HG02840 (cell line): Measurements from ENCODE around the gene TPPP3.

Experiments
- ATAC-seq: cut with Tn5 transposase; IDR thresholded peaks from one replicate; pipeline ENCODE4 v1.9.1; 2021; ENCODE audit warnings: mild to moderate bottlenecking, moderate library complexity, moderate number of reproducible peaks; ENCODE audit not compliant: unreplicated experiment, low FRiP score

TPPP3 gene

GRCh38 chr16:67393111-67393787 lies at the start of gene TPPP3:
TSS of gene TPPP3 (minus strand) at chr16:67393498. CDS start at chr16:67391111, 2,387 bp downstream.
- no peak for ATAC-seq

DNA sequence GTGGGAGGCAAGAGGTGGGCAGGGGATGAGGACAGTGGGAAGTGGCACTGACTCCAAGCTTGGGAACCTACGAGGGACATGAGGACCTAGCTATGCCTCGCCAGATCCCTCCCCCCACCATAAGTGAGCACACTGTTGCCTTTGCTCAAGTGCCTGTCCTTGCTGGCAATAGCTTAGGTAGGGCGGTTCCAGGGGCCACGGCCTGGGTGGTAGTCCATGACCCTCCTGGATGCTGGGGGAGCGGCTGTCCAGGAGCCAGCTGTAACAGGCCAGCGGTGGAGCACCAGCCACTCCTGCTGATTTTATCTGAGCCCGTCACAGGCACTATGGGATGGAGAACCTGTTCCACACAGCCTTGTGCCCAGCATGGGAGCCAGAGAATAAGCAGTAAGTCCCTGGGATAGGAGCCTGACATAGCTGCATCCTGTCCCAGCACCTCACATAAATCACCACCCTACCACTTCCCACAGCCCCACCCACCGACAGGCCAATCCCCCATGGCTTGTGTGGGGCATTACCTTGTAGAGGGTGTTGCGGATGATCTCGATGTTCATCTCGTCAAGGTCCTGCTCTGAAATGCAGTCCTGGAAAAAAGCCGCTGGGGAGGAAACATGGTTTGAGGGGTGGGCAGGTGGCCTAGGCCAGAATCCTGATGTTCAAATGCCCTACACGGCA lies 49.4 kb upstream of the TPPP3 start:
- ATAC-seq, result no peak

DNA sequence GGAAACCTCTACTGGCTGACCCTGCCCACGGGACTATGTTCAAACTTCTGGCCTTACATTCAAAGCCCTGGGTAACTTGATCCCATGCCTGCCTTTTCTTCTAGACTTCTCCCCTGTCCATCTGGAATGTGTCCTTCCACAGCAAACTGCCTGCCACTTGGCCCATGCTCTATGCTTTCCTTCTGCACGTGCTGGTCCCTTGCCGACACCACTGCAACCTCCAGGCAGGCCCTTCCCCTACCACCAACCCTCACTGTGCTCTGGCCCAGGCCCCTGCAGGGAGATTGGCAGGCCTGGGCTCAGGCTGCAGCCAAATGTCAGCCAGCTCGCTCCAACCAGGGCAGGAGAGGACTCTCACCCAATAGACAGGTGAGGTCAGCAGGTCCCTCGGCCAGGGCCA lies 48.6 kb upstream of the TPPP3 start:
- ATAC-seq, result no peak

- ATAC-seq, result no peak
These were observed 48.0 kb upstream of the TPPP3 start for GRCh38 chr16:67441271-67441753.

GRCh38 chr16:67438824-67439393 lies 45.6 kb upstream of the TPPP3 start:
- ATAC-seq, result no peak

- ATAC-seq, result no peak
These were observed 44.9 kb upstream of the TPPP3 start for GRCh38 chr16:67438098-67438791.

DNA sequence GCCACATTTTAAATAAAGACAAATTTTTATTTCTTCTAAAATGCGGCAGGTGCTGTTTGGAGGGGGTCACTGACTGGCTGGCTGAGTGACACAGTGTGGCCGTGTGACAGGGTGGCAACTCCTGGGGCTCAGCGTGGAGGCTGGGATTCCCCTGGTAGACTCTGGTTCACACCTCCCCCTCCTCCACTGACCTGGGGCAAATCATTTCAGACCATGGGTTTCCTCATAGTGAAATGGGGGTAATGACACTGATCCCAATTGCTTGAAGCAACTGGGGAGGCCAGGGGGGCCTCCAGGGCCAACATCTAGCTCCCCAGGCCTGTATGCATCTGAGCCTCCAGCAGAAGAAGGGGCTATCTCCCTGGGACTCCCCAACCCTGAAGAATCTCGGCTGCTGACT lies 44.2 kb upstream of the TPPP3 start:
- ATAC-seq, result no peak

DNA sequence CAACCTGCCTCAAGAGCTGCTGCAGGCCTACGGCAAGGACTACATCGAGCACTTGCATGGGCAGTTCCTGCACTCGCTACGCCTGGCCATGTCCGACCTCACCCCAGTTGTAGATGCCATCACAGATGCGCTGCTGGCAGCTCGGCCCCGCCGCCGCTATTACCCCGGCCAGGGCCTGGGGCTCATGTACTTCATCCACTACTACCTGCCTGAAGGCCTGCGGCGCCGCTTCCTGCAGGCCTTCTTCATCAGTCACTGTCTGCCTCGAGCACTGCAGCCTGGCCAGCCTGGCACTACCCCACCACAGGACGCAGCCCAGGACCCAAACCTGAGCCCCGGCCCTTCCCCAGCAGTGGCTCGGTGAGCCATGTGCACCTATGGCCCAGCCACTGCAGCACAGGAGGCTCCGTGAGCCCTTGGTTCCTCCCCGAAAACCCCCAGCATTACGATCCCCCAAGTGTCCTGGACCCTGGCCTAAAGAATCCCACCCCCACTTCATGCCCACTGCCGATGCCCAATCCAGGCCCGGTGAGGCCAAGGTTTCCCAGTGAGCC lies 43.4 kb upstream of the TPPP3 start:
- no peak for ATAC-seq

GRCh38 chr16:67435758-67436164 lies 42.5 kb upstream of the TPPP3 start:
- ATAC-seq, result no peak

- no peak for ATAC-seq
These were observed 39.9 kb upstream of the TPPP3 start for GRCh38 chr16:67433131-67433719.

- ATAC-seq, result no peak
These were observed 39.2 kb upstream of the TPPP3 start for GRCh38 chr16:67432506-67432890.

- ATAC-seq, result no peak
These were observed 38.6 kb upstream of the TPPP3 start for GRCh38 chr16:67431775-67432505.

- no peak for ATAC-seq
These were observed 37.9 kb upstream of the TPPP3 start, which contains the start of gene HSD11B2 for GRCh38 chr16:67430977-67431774. TSS of gene HSD11B2 (plus strand) at chr16:67431121. CDS start at chr16:67431249, 128 bp downstream.

DNA sequence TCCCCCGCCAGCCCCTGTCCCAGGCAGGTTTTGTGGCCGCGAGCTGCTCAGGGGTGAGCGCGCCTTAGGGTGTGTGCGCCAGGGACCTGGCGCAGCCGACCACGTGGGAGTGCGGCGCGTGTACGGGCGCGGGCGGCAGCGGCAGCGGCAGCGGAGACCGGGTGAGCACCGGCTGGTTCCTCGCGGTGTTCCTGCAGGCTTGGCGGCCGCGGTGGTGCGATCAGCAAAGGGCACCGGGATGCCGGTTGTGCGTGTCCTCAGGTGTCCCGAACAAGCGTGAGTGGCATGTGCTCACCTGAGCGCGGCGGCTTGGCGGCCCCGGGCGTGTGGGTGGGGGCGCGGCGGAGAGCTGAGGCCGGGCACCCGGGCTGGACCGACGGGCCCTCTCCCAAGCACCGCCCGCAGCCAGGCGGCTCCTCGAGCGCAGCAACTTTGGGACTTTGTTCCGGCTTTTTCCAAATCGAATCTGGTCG lies 37.2 kb upstream of the TPPP3 start:
- no peak for ATAC-seq

GRCh38 chr16:67429799-67430503 lies 36.7 kb upstream of the TPPP3 start:
- no peak for ATAC-seq

DNA sequence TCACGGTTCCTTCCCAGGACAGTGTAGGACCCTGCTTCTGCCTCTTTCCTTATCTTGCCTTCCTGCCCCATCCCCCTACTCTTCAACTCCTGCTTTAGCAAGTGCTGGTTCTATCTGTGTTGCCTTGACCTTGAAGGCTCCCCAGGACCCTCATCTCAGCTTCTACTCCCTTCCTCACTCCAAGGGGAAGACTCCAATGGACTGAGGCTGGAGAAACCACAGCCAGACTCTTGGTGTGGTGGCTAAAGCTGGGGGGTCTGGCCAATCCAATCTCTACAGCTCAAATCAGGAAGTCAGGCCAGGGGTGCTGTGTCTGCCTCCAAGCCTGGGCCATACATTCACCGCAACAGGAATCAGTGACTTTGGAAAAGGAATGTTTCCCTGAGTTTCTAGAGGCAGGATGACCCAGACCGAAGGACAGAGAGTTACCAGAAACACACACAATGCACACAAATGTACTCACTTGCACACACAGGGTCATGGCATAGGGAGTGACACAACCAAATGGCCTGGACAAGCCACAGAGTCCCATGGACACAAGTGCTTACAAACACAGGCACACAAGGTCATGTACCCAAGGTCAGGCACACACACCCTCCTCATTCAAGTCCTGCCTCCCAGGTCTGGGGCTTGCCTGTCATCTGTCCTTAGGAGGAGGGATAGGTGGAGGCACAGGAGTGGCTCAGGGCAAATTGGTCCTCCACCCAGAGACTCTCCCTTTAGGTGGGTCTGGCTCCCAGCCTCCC lies 35.9 kb upstream of the TPPP3 start:
- no peak for ATAC-seq

GRCh38 chr16:67428146-67428731 lies 34.9 kb upstream of the TPPP3 start:
- ATAC-seq, result no peak
